GM12891 (cell line): Measurements from ENCODE around the gene CORO1C.
"Not testable (repeated sequence)": the region's sequence is repeated elsewhere in the genome, so short reads cannot be mapped to it uniquely, and the experiment has no call there.

Experiments
- DNase-seq: peaks from one replicate; pipeline ENCODE4 v3.0.0; 2011; ENCODE audit warnings: low spot score; ENCODE audit not compliant: insufficient read length
- FAIRE-seq: peaks from 2 replicates; lab custom pipeline; 2011; peaks lifted over from hg19 to GRCh38; lab: Jason Lieb, UNC
- PAX5 ChIP-seq: IDR thresholded peaks from 2 replicates; pipeline ENCODE4 v1.6.1; 2011; ENCODE audit warnings: low read length, moderate library complexity, mild to moderate bottlenecking; ENCODE audit not compliant: insufficient read depth, severe bottlenecking
- POLR2A ChIP-seq: IDR thresholded peaks from 2 replicates; pipeline ENCODE4 v1.6.1; 2011; ENCODE audit warnings: low read depth, low read length, control low read depth
- POLR2AphosphoS5 ChIP-seq: IDR thresholded peaks from 2 replicates; pipeline ENCODE4 v1.6.1; 2011; ENCODE audit warnings: low read depth, low read length, control low read depth
- POU2F2 ChIP-seq: IDR thresholded peaks from 2 replicates; pipeline ENCODE4 v1.6.1; 2011; ENCODE audit warnings: low read depth, mild to moderate bottlenecking, control low read depth, low read length, moderate library complexity
- SPI1 ChIP-seq: IDR thresholded peaks from 2 replicates; pipeline ENCODE4 v1.6.1; 2011; ENCODE audit warnings: low read depth, low read length, control low read depth
- TAF1 ChIP-seq: IDR thresholded peaks from 2 replicates; pipeline ENCODE4 v1.6.1; 2011; ENCODE audit warnings: low read depth, low read length, control low read depth

The CORO1C gene

DNA sequence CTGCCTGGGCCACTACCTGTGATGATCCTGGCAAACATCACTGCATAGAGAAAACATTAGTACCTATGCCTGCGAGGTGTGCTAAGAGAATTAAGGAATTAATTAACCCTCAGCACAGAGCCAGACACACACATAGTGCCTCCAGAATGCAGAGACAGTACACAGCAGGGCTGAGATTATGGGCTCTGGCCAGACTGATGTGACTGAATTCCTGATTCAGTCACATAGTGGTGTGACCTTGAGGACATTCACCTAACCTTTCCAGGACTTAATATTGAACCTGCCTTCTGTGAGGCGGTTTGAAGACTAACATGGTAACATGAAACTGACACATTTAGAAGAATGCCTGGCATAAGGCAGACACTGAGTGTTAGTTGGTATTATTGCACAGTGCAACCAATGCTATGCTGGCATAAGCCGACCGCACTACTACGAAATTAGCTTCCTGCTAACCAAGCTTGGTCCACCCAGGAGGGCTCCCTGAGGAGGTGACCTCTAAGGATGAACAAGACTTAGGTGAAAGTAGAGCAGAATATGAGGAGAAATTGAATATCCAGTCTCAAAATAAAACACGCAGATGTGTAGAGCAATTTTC is 65.6 kb downstream of the CORO1C start:
- TF ChIP-seq POLR2AphosphoS5 (no peak), TAF1 (no peak), POLR2A (no peak), PAX5 (no peak), SPI1 (no peak), POU2F2 (no peak)
- peak; percentile 16 for FAIRE-seq

DNA sequence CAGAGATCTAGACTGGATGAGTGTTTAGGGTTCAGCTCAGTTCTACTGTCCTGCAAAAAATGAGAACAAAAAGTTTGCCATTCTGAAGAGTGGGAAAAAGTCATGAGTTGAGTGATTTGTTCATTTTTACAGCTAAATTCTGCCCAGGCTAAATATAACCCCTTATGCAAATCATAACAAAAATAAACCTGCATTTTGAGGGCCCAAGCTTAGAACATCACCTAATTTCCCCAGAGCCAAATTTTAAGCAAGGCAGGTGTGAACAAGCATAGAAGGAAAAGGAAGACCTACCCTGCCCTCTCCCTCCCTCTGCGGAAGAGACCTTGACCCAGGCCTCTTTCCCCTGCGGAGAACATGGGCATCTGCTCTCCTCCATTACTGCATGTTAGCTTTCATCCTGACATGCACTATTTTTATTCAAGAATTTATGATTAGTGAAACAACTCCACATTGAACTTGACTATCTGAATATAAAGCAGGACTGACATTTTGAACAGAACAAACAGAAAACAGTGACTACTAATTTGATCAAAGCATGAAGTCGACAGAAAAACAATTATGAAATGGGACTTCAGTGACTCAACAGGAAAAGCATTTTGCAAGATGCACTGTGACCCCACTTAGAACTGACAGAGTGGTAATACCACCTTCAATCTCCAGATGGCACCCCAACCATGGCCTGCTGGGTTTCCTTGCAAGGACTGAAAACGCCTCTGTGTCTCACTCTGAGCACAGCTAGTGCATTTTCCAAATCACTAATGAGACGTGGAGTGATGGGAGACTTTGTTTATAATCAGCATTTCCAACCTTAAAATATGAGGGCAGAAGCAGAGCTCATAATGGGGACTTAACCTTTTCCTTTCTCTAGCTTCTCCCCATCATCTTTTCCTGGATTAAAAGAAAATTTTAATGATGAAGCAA is 66.7 kb downstream of the CORO1C start:
- peak; percentile 90 for TF ChIP-seq POU2F2
- no peak for TF ChIP-seq TAF1
- TF ChIP-seq POLR2AphosphoS5 = 0 out of 2 replicates have a peak, but pooled peaks have one; percentile 39
- no peak for TF ChIP-seq PAX5
- no peak for TF ChIP-seq SPI1
- no peak for DNase-seq
- FAIRE-seq = peak; percentile 90

More for the DNA sequence above, 65.6 kb downstream of the CORO1C start:
- DNase-seq = no peak

DNA sequence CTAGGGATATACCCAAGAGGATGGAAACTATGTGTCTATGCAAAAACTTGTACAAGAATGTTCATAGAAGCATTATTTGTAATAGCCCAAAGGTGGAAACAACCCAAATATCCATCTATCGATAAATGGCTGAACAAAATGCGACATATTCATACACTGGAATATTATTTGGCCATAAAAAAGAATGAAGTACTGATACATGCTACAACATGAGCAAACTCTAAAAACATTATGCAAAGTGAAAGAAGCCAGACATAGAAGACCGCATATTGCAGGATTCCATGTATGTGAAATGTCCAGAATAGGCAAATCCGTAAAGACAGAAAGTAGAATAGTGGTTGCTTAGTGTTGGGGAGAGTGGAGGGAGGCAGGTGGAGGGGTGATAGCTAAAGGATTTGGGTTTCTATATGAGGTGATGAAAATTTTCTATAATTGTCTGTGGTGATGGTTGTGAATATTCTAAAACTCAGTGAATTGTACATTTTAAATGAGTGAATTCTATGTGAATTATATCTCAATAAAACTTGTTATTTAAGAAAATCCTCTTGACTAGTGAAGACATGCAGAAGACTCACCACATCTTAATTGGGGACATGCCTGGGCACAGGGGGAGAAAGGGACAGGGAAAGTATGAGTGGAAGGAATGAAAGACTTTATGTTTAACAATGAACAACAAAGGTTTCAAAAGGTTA is 67.8 kb downstream of the CORO1C start:
- DNase-seq (no peak), FAIRE-seq (peak; percentile 16)
- TF ChIP-seq POLR2A = no peak
- no peak for TF ChIP-seq POU2F2

GRCh38 chr12:108658115-108658514 is 73.2 kb downstream of the CORO1C start:
- FAIRE-seq, DNase-seq: not testable (repeated sequence)

DNA sequence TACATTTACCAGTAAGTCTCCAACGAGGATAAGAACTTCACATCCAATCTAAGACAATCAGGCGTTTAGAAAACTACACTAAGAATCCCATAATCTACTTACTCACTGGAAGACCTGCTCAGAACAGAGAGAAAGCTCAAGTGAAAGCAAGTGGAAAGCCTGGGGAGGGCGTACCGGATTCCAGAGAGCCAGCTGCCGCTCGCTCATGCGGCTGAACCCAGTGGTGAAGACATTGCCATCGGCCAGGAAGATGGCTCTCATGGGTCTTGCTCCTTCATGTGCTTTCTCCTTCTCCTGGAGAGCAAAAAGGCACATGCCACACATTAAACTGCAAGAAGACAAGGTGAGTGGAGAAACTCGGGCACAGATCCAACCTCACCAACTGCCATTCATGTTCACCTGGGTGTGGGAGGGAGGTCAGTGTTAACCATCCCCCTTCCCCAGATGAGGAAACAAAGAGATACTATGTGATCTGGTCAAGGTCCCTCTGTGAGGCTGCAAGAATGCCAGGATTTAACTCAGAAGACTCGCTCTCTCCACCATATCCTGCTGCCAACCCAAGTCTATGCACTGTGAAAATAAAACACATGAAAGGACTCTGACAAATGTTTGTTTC is 74.1 kb downstream of the CORO1C start:
- TF ChIP-seq POU2F2 (no peak), TAF1 (no peak)
- DNase-seq = no peak
- FAIRE-seq = no peak

- FAIRE-seq, DNase-seq: not testable (repeated sequence)
Observed at GRCh38 chr12:108656247-108656646, 75.1 kb downstream of the CORO1C start.

GRCh38 chr12:108655812-108656175 is 75.5 kb downstream of the CORO1C start:
- DNase-seq, FAIRE-seq: not testable (repeated sequence)

DNA sequence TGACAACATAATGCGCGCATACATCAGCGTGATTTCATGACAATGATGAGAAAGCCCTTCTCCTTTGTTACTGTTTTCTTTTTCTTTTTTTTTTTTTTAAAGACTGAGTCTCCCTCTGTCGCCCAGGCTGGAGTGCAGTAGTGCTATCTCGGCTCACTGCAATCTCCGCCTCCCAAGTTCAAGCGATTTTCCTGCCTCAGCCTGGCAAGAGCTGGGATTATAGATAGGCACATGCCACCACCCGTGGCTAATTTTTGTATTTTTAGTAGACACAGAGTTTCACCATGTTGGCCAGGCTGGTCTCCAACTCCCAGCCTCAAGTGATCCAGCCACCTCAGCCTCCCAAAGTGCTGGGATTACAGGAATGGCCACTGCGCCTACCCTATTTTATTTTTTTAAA is 76.7 kb downstream of the CORO1C start:
- not testable (repeated sequence) for FAIRE-seq, DNase-seq

GRCh38 chr12:108653922-108654321 is 77.4 kb downstream of the CORO1C start:
- FAIRE-seq = no peak

GRCh38 chr12:108653082-108653516 is 78.2 kb downstream of the CORO1C start:
- FAIRE-seq (peak; percentile 47), DNase-seq (no peak)
- TF ChIP-seq PAX5 (no peak), POU2F2 (no peak), TAF1 (no peak), SPI1 (no peak), POLR2AphosphoS5 (no peak), POLR2A (no peak)

More at GRCh38 chr12:108653922-108654321, 77.4 kb downstream of the CORO1C start:
- no peak for DNase-seq
- TF ChIP-seq TAF1 (no peak), POLR2AphosphoS5 (no peak), POU2F2 (no peak), SPI1 (no peak), POLR2A (no peak), PAX5 (no peak)

DNA sequence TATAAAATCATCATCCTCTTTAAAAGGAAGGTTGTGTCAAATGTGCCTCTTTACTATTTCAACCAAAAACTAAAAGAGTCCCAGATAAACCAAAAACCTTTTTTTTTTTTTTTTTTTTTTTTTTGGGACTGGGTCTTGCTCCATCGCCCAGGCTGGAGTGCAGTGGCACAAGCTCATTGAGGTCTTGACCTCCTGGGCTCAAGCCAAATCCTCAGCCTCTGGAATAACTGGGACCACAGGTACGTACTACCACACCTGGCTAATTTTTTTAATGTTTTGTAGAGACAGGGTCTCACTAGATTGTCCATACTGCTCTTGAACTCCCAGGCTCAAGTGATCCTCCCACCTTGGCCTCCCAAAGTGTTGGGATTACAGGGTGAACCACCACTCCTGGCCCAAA is 81.2 kb downstream of the CORO1C start:
- TF ChIP-seq POLR2A = no peak
- no peak for TF ChIP-seq POLR2AphosphoS5
- no peak for TF ChIP-seq SPI1
- TF ChIP-seq POU2F2 = no peak
- TF ChIP-seq TAF1 = no peak
- no peak for TF ChIP-seq PAX5
- no peak for FAIRE-seq
- no peak for DNase-seq
